HepG2 (cell line): Measurements from ENCODE around the gene FXYD6. TPM values are rescaled to one million over a fixed set of nuclear protein-coding genes. Genes with fewer than 3 reads are reported as not detected.

ENCODE experiments used
- ATAC-seq: fragments of 200-7000 bp; cut with Tn5 transposase; 3 replicates; pipeline ENCODE4 v1.9.1; 2020; ENCODE audit warnings: mild to moderate bottlenecking, moderate library complexity
- BruUV-seq: library from RNA; stranded (reverse); fragments of 400-500 nt; replicated peaks from 2 replicates; lab custom pipeline; 2021; lab: Mats Ljungman, UMichigan
- CTCF ChIA-PET: fragments of 300-600 bp; formaldehyde crosslinking; extraction: SDS; loops from one replicate; lab custom pipeline; 2021; ENCODE audit warnings: low total read pairs, inconsistent platforms, low intra/inter-chr PET ratio; lab: Yijun Ruan, JAX
- POLR2A ChIA-PET: fragments of 350-600 bp; sonication (Branson Sonifier 250); formaldehyde crosslinking; loops from one replicate; lab custom pipeline; 2020; ENCODE audit warnings: antibody characterized with exemption, inconsistent platforms; lab: Yijun Ruan, JAX
- DNase-seq: peaks from one replicate; pipeline ENCODE4 v3.0.0-alpha.2; 2015; ENCODE audit warnings: low spot score
- FAIRE-seq: peaks from 3 replicates; lab custom pipeline; 2011; peaks lifted over from hg19 to GRCh38; lab: Jason Lieb, UNC
- H2AFZ ChIP-seq: one replicate; pipeline ENCODE4 v1.6.1; 2011; ENCODE audit warnings: low read length, inconsistent platforms
- H3K27ac ChIP-seq: fragments of 300-600 bp; 3 replicates; pipeline ENCODE4 v1.8.0; 2011; ENCODE audit warnings: mixed run types, mild to moderate bottlenecking, mixed read lengths, low read length, inconsistent platforms; ENCODE audit not compliant: insufficient read depth; ENCODE audit errors: extremely low read length
- H3K27me3 ChIP-seq, 2 experiments: fragments of 200-600 bp in 1 of 2; 2 replicates in 1 of 2; 3 replicates in 1 of 2; pipeline versions ENCODE4 v1.6.0 to v1.8.0; 2011; ENCODE audit warnings: low read length in 2 of 2, mild to moderate bottlenecking in 2 of 2, moderate library complexity in 2 of 2, inconsistent platforms in 1 of 2; ENCODE audit not compliant: insufficient read depth in 2 of 2, control insufficient read depth in 1 of 2
- H3K36me3 ChIP-seq, 2 experiments: fragments of 200-600 bp in 1 of 2; replicated peaks in 1 of 2; 2 replicates in 1 of 2; 3 replicates in 1 of 2; pipeline versions ENCODE4 v1.5.1 to v1.8.0; 2011; ENCODE audit warnings: low read length in 2 of 2, inconsistent platforms in 1 of 2; ENCODE audit not compliant: insufficient read depth in 2 of 2, control insufficient read depth in 1 of 2
- H3K4me1 ChIP-seq: 2 replicates; pipeline ENCODE4 v1.5.1; 2012; ENCODE audit warnings: low read length, inconsistent platforms; ENCODE audit not compliant: insufficient read depth
- H3K4me2 ChIP-seq: 2 replicates; pipeline ENCODE4 v1.6.0; 2011; ENCODE audit warnings: low read depth, low read length, inconsistent platforms
- H3K4me3 ChIP-seq, 3 experiments: fragments of 200-600 bp in 1 of 3; sonication (generic), shearing (Covaris generic) in 1 of 3; replicated peaks in 1 of 3; 2 replicates each; pipeline ENCODE4 v1.5.1; 2011 to 2016; ENCODE audit warnings: low read length in 3 of 3, inconsistent platforms in 2 of 3, low read depth in 2 of 3, mild to moderate bottlenecking in 2 of 3, control low read depth in 1 of 3, mixed read lengths in 1 of 3; ENCODE audit not compliant: insufficient read depth in 1 of 3
- H3K79me2 ChIP-seq: one replicate; pipeline ENCODE4 v1.6.1; 2011; ENCODE audit warnings: low read length, inconsistent platforms; ENCODE audit not compliant: insufficient read depth
- H3K9ac ChIP-seq: 2 replicates; pipeline ENCODE4 v1.6.0; 2011; ENCODE audit warnings: mild to moderate bottlenecking, low read depth, low read length, inconsistent platforms; ENCODE audit not compliant: insufficient read depth
- H3K9me3 ChIP-seq: 2 replicates; pipeline ENCODE4 v1.5.1; 2012; ENCODE audit warnings: mild to moderate bottlenecking, low read length
- H4K20me1 ChIP-seq: 2 replicates; pipeline ENCODE4 v1.6.0; 2011; ENCODE audit warnings: inconsistent platforms, mild to moderate bottlenecking, low read length, moderate library complexity; ENCODE audit not compliant: insufficient read depth
- CHCHD3 ChIP-seq: sonication (generic); formaldehyde crosslinking; IDR thresholded peaks from 2 replicates; pipeline ENCODE4 v1.8.0; 2022; ENCODE audit warnings: mild to moderate bottlenecking, missing genetic modification reagents, moderate library complexity
- EP300 ChIP-seq, 3 experiments: sonication (generic) in 1 of 3; formaldehyde crosslinking in 1 of 3; IDR thresholded peaks; 2 replicates each; pipeline versions ENCODE4 v1.5.1 to v1.6.1; 2011 to 2020; ENCODE audit warnings: low read depth in 2 of 3, low read length in 2 of 3, borderline replicate concordance in 1 of 3, improper control_type of control experiment in 1 of 3, mild to moderate bottlenecking in 1 of 3, missing genetic modification reagents in 1 of 3, moderate library complexity in 1 of 3
- GMEB1 ChIP-seq: sonication (generic); formaldehyde crosslinking; IDR thresholded peaks from 2 replicates; pipeline ENCODE4 v1.5.1; 2020; ENCODE audit warnings: missing genetic modification reagents, mild to moderate bottlenecking, borderline replicate concordance
- NAIF1 ChIP-seq: sonication (generic); formaldehyde crosslinking; IDR thresholded peaks from 2 replicates; pipeline ENCODE4 v1.5.0; 2020; ENCODE audit warnings: mild to moderate bottlenecking, missing genetic modification reagents, borderline replicate concordance
- NFIC ChIP-seq: IDR thresholded peaks from 2 replicates; pipeline ENCODE4 v1.6.1; 2012; ENCODE audit warnings: mild to moderate bottlenecking, low read length, inconsistent platforms
- NFYC ChIP-seq: IDR thresholded peaks from 2 replicates; pipeline ENCODE4 v1.6.1; 2016; ENCODE audit warnings: missing genetic modification reagents, missing compliant biosample characterization
- REXO4 ChIP-seq: sonication (generic); formaldehyde crosslinking; IDR thresholded peaks from 2 replicates; pipeline ENCODE4 v1.8.0; 2022; ENCODE audit warnings: missing genetic modification reagents, mild to moderate bottlenecking, borderline replicate concordance
- ZBTB2 ChIP-seq: sonication (generic); formaldehyde crosslinking; IDR thresholded peaks from 2 replicates; pipeline ENCODE4 v1.8.0; 2022; ENCODE audit warnings: low read depth, missing genetic modification reagents
- ZNF160 ChIP-seq: sonication (generic); formaldehyde crosslinking; IDR thresholded peaks from 2 replicates; pipeline ENCODE4 v1.8.0; 2022; ENCODE audit warnings: mild to moderate bottlenecking, inconsistent platforms, missing genetic modification reagents
- ZNF589 ChIP-seq: sonication (generic); formaldehyde crosslinking; conservative IDR thresholded peaks from 2 replicates; pipeline ENCODE4 v1.8.0; 2022; ENCODE audit warnings: mild to moderate bottlenecking, moderate library complexity, missing genetic modification reagents
- ZNF646 ChIP-seq: sonication (generic); formaldehyde crosslinking; IDR thresholded peaks from 2 replicates; pipeline ENCODE4 v1.9.0; 2021; ENCODE audit warnings: mild to moderate bottlenecking, missing genetic modification reagents
- ZNF879 ChIP-seq: sonication (generic); formaldehyde crosslinking; IDR thresholded peaks from 2 replicates; pipeline ENCODE4 v1.8.1; 2023; ENCODE audit warnings: missing genetic modification reagents
- ZSCAN29 ChIP-seq: sonication (generic); formaldehyde crosslinking; conservative IDR thresholded peaks from 2 replicates; pipeline ENCODE4 v1.4.0; 2020; ENCODE audit warnings: mild to moderate bottlenecking, missing genetic modification reagents
- WGBS: methylation state at CpG from one replicate; pipeline ENCODE4 v1.1.6; 2017; ENCODE audit warnings: low lambda C conversion rate; 5-methylcytosine and 5-hydroxymethylcytosine counted together
- in situ Hi-C: cut with HindIII; loops from 2 replicates; pipeline ENCODE4 v1.10.0; 2017; ENCODE audit warnings: low pct_unique_long_range_greater_than_20kb; ENCODE audit not compliant: extremely low pct_ligation_motif_present
- intact Hi-C: fragments of 100-400 bp; cut with micrococcal nuclease; formaldehyde crosslinking; loops from one replicate; pipeline ENCODE4 v1.10.0; 2022; ENCODE audit not compliant: unreplicated experiment
- polyA plus RNA-seq, 8 experiments: library from polyadenylated mRNA; depleted of rRNA in 3 of 8; stranded (reverse) in 7 of 8; unstranded in 1 of 8; fragments of >200 nt; fragmentation: Illumina TruSeq in 4 of 8; extraction: Trizol in 4 of 8; gene quantifications; 2 replicates each; pipeline versions ENCODE4 v1.2.1 to v1.2.3, GENCODE V29; 2011 to 2016; ENCODE audit warnings: low read depth in 4 of 8, missing spikeins in 1 of 8, mixed read lengths in 1 of 8; ENCODE audit not compliant: insufficient read depth in 1 of 8
- total RNA-seq, 5 experiments: library from RNA; depleted of rRNA; stranded (reverse); fragments of >200 nt; fragmentation: Illumina TruSeq; extraction: Trizol; gene quantifications; 2 replicates each; pipeline ENCODE4 v1.2.3, GENCODE V29; 2016; ENCODE audit warnings: low read depth in 1 of 5

Gene FXYD6
- total and polyA plus RNA-seq, 2 of the 13 experiments (the other 11 are each of a cell fraction or from before 2014, with no cell fraction given) = not detected

- FAIRE-seq (no peak), DNase-seq (no peak), ATAC-seq (no peak)
- WGBS = 0% methylated on average over 5 of the region's 11 CpGs
- no peak overlapping the region for H3K4me3 ChIP-seq
- no peak overlapping the region for H3K4me2 ChIP-seq
- POLR2A ChIA-PET = no interaction called here
- in situ Hi-C loops = loop anchor here (25.0 kb wide), 1 partner anchor 487 kb away; no protein-coding TSS in a partner anchor
- no peaks in the 10 kb centered on the region for H3K9me3 ChIP-seq
- no peak overlapping the region for H3K27ac ChIP-seq
- no peak overlapping the region for H3K9ac ChIP-seq
- no peaks in the 10 kb centered on the region for H3K36me3 ChIP-seq
- H2AFZ ChIP-seq = no peak overlapping the region
- CTCF ChIA-PET = no interaction called here
- BruUV-seq = no TSS peak
- no peaks in the 10 kb centered on the region for H3K79me2 ChIP-seq
- H3K4me1 ChIP-seq = no peaks in the 10 kb centered on the region
- H4K20me1 ChIP-seq = no peaks in the 10 kb centered on the region
- H3K27me3 ChIP-seq = peaks cover 2 to 26% of the 10 kb centered on the region in 2 experiments; a peak in 4 of 5 replicates
- intact Hi-C loops = no loop called here
- TF ChIP-seq ZNF589 (CRISPR knock-in tag) (no peak), EP300 (IDR thresholded peaks at IDR 0.05; ENCODE audit: low read depth in 2 of 2, low read length in 2 of 2) (no peak), EP300 (CRISPR knock-in tag; IDR thresholded peaks at IDR 0.05; ENCODE audit: borderline replicate concordance) (no peak), ZNF879 (CRISPR knock-in tag) (no peak), NFIC (no peak), ZNF160 (no peak), NAIF1 (CRISPR knock-in tag) (no peak), ZNF646 (CRISPR knock-in tag) (no peak), ZSCAN29 (CRISPR knock-in tag) (no peak), REXO4 (CRISPR knock-in tag) (no peak), GMEB1 (CRISPR knock-in tag) (no peak), ZBTB2 (CRISPR knock-in tag) (no peak), NFYC (CRISPR knock-in tag) (no peak), CHCHD3 (CRISPR knock-in tag) (no peak)
These were observed 48.2 kb upstream of the FXYD6 start for GRCh38 chr11:117924631-117925170.
